Activated CD8-positive, alpha-beta memory T cell treated with anti-CD3 and anti-CD28 coated beads, Interleukin-2, amount 10 ng/mL, durations not matched to agents 7 days and 5 days (primary cell): ENCODE measurements around the gene MYO1F. TPM values are rescaled to one million over a fixed set of nuclear protein-coding genes. Genes with fewer than 3 reads are reported as not detected.
"Not testable (repeated sequence)": the region's sequence is repeated elsewhere in the genome, so short reads cannot be mapped to it uniquely, and the experiment has no call there.

ENCODE experiments used
- ATAC-seq: fragments of 150-1000 bp; cut with Tn5 transposase; one replicate; pipeline ENCODE4 v1.10.0; 2021; ENCODE audit warnings: moderate library complexity
- CTCF ChIA-PET: fragments of 350-600 bp; sonication (Branson Sonifier 250); formaldehyde crosslinking; loops from one replicate; lab custom pipeline; 2021; ENCODE audit warnings: antibody characterized with exemption; lab: Charles Lee
- DNase-seq: peaks from one replicate; pipeline ENCODE4 v3.0.0-alpha.2; 2020
- H3K27ac Mint-ChIP-seq: one replicate; pipeline ENCODE4 v1.8.0; 2021; ENCODE audit warnings: mild to moderate bottlenecking, mixed read lengths
- H3K27me3 Mint-ChIP-seq: one replicate; pipeline ENCODE4 v1.8.0; 2021; ENCODE audit warnings: mixed read lengths
- H3K36me3 Mint-ChIP-seq: one replicate; pipeline ENCODE4 v1.8.0; 2021; ENCODE audit warnings: mild to moderate bottlenecking, mixed read lengths
- H3K4me1 Mint-ChIP-seq: one replicate; pipeline ENCODE4 v1.8.0; 2021; ENCODE audit warnings: mixed read lengths
- H3K4me3 Mint-ChIP-seq: one replicate; pipeline ENCODE4 v1.8.0; 2021; ENCODE audit warnings: mild to moderate bottlenecking, moderate library complexity, mixed read lengths
- H3K9me3 Mint-ChIP-seq: one replicate; pipeline ENCODE4 v1.8.0; 2022; ENCODE audit warnings: low read depth, mixed read lengths
- total RNA-seq, 2 experiments: library from RNA; stranded (reverse); gene quantifications; one replicate each; pipeline ENCODE4 v1.2.3, GENCODE V29; 2021

MYO1F gene
- total RNA-seq, 2 experiments from 2014 or later: 250 to 441 TPM

DNA sequence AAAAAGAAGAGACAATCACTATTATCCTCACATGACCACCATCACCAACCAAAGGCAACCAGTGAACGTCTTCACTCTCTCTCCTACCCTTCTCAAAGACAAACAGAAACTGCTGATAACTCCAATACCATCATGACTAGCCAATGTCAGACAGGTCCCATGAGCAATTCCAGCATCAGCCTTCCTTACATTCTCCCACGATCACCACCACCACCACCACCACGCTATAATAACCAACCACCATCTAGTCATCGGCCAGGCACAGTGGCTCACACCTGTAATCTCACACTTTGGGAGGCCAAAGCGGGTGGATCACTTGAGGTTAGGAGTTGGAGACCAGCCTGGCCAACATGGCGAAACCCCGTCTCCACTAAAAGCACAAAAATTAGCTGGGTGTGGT lies 3.9 kb downstream of the MYO1F start:
- Mint-ChIP-seq H3K9me3 (no peaks in the 10 kb centered on the region), H3K4me3 (peak overlapping the region; percentile 83), H3K27ac (peak overlapping the region; percentile 97), H3K4me1 (peaks cover 80% of the 10 kb centered on the region), H3K36me3 (peaks cover 65% of the 10 kb centered on the region), H3K27me3 (no peaks in the 10 kb centered on the region)
- no peak for ATAC-seq
- CTCF ChIA-PET: interaction anchor here (1.4 to 9.4 kb wide), 3 partner anchors 57 to 86 kb away, joined by 3 to 136 read pairs (median 4); partner anchors contain the start of gene ZNF414
- DNase-seq: no peak

GRCh38 chr19:8571006-8571411 lies 6.2 kb downstream of the MYO1F start:
- DNase-seq (peak; percentile 89), ATAC-seq (peak; percentile 41)
- Mint-ChIP-seq H3K9me3 (no peaks in the 10 kb centered on the region), H3K27me3 (no peaks in the 10 kb centered on the region), H3K27ac (peak overlapping the region; percentile 97), H3K4me3 (peak overlapping the region; percentile 67), H3K4me1 (peaks cover 82% of the 10 kb centered on the region), H3K36me3 (peaks cover 65% of the 10 kb centered on the region)
- CTCF ChIA-PET: interaction anchor here (0.9 to 16.9 kb wide), 8 partner anchors 8 to 123 kb away, joined by 3 to 216 read pairs (median 4); partner anchors contain the start of genes MYO1F and ZNF414

DNA sequence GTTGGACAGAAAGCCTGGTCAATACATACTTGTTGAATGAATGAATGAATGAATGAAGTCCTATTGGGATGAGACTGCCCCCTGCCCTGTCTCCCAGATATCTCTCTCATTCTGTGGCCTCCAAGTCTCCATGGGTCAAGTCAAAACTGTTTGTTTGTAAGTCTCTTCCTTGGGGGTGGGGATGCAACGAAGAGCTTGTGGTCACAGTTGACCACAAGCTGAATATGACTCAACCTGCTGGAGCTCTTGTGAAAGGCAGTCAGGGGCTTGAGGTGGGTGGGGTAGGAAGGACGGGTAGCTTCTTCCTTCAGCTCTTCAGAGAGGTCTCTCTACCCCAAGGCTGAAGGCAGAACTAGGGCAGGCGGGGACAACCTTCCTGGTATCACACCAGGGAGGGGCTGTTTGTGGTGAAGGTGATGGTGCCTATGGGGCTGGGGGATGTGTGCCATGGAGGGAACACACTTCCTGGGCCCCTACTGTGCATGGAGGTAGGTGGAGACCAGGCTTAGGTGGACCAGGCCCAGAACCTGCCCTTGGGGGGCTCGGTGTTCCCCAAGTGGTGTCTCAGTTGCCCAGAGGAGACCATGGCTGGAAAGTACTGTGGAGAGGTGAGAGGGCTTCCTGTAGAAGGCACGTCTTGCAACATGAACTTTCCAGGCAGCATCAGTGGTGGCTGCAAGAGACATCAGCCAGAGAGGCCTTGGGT lies 8.0 kb downstream of the MYO1F start:
- H3K36me3 Mint-ChIP-seq: peaks cover 59% of the 10 kb centered on the region

GRCh38 chr19:8567522-8568172 lies 9.6 kb downstream of the MYO1F start:
- CTCF ChIA-PET: interaction anchor here (1.0 to 16.9 kb wide), 2 partner anchors 11 to 21 kb away, joined by 3 to 216 read pairs; partner anchors contain the start of gene MYO1F
- Mint-ChIP-seq H3K36me3 (peaks cover 56% of the 10 kb centered on the region), H3K4me3 (peak overlapping the region; percentile 32), H3K27me3 (no peaks in the 10 kb centered on the region), H3K27ac (peak overlapping the region; percentile 97), H3K9me3 (no peaks in the 10 kb centered on the region), H3K4me1 (peaks cover 73% of the 10 kb centered on the region)
- DNase-seq: no peak
- no peak for ATAC-seq

More for the DNA sequence above, 8.0 kb downstream of the MYO1F start:
- ATAC-seq: peak; percentile 81
- peak; percentile 94 for DNase-seq
- Mint-ChIP-seq H3K27me3 (no peaks in the 10 kb centered on the region), H3K4me1 (peaks cover 81% of the 10 kb centered on the region), H3K4me3 (peak overlapping the region; percentile 67), H3K9me3 (no peaks in the 10 kb centered on the region), H3K27ac (peak overlapping the region; percentile 97)
- CTCF ChIA-PET: interaction anchor here (0.9 to 16.9 kb wide), 12 partner anchors 10 to 179 kb away, joined by 3 to 216 read pairs (median 4); partner anchors contain the start of genes MARCHF2, MYO1F, RAB11B and ZNF414

DNA sequence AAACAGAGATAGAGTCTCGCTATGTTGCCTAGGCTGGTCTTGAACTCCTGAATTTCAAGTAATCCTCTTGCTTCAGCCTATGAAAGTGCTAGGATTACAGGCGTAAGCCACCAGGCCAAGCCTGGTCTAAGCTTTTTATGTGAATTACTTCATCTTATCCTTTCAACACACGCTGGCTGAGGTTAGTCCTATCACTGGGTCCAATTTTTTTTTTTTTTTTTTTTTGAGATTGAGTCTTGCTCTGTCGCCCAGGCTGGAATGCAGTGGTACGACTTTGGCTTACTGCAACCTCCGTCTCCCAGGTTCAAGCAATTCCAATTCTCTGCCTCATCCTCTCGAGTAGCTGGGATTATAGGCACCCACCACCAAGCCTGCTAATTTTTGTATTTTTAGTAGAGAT lies 10.4 kb downstream of the MYO1F start:
- H3K27ac Mint-ChIP-seq: peak overlapping the region; percentile 15
- no peak for ATAC-seq

GRCh38 chr19:8564866-8565265 lies 12.4 kb downstream of the MYO1F start:
- Mint-ChIP-seq H3K4me1 (peaks cover 57% of the 10 kb centered on the region), H3K36me3 (peaks cover 44% of the 10 kb centered on the region)
- not testable (repeated sequence) for H3K27me3 Mint-ChIP-seq, DNase-seq, H3K27ac Mint-ChIP-seq, H3K9me3 Mint-ChIP-seq, H3K4me3 Mint-ChIP-seq, ATAC-seq
- CTCF ChIA-PET: interaction anchor here (0.6 to 16.9 kb wide), 2 partner anchors 14 to 118 kb away, joined by 3 to 216 read pairs; partner anchors contain the start of gene MYO1F

More for the DNA sequence above, 10.4 kb downstream of the MYO1F start:
- H3K27me3 Mint-ChIP-seq: no peaks in the 10 kb centered on the region
- H3K4me1 Mint-ChIP-seq: peaks cover 66% of the 10 kb centered on the region
- no peaks in the 10 kb centered on the region for H3K9me3 Mint-ChIP-seq
- CTCF ChIA-PET: interaction anchor here (1.0 to 16.9 kb wide), 2 partner anchors 12 to 22 kb away, joined by 3 to 216 read pairs; partner anchors contain the start of gene MYO1F
- no peak overlapping the region for H3K4me3 Mint-ChIP-seq
- no peak for DNase-seq
- H3K36me3 Mint-ChIP-seq: peaks cover 53% of the 10 kb centered on the region

- H3K9me3 Mint-ChIP-seq: no peaks in the 10 kb centered on the region
- H3K4me3 Mint-ChIP-seq: no peak overlapping the region
- CTCF ChIA-PET: interaction anchor here (16.9 kb wide), 1 partner anchor 18 kb away, joined by 216 read pairs; the partner anchor contains the start of gene MYO1F
- H3K27ac Mint-ChIP-seq: peak overlapping the region; percentile 64
- ATAC-seq (no peak), DNase-seq (no peak)
- H3K27me3 Mint-ChIP-seq: no peaks in the 10 kb centered on the region
- peaks cover 49% of the 10 kb centered on the region for H3K4me1 Mint-ChIP-seq
- peaks cover 36% of the 10 kb centered on the region for H3K36me3 Mint-ChIP-seq
Measured at GRCh38 chr19:8561075-8561764, 16.0 kb downstream of the MYO1F start.

DNA sequence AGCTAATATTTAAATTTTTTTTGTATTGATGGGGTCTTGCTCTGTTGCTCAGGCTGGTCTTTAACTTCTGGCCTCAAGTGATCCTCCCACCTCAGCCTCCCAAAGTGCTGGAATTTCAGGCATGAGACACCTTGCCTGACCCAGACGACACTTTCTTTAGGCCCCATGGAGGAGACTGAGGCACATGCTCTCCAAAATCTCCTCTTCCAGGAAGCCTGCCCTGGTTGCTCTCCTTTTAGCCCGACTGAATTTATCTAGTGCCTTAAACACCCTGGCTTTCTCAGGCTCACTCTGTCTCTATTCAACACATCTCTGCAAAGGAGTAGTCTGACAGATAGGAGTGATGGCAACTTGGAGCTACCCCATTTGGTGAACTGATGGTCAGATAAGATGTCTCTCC lies 18.9 kb downstream of the MYO1F start:
- CTCF ChIA-PET: interaction anchor here (0.8 to 16.9 kb wide), 5 partner anchors 11 to 27 kb away, joined by 3 to 216 read pairs (median 4); partner anchors contain the start of gene MYO1F
- H3K4me3 Mint-ChIP-seq: no peak overlapping the region

DNA sequence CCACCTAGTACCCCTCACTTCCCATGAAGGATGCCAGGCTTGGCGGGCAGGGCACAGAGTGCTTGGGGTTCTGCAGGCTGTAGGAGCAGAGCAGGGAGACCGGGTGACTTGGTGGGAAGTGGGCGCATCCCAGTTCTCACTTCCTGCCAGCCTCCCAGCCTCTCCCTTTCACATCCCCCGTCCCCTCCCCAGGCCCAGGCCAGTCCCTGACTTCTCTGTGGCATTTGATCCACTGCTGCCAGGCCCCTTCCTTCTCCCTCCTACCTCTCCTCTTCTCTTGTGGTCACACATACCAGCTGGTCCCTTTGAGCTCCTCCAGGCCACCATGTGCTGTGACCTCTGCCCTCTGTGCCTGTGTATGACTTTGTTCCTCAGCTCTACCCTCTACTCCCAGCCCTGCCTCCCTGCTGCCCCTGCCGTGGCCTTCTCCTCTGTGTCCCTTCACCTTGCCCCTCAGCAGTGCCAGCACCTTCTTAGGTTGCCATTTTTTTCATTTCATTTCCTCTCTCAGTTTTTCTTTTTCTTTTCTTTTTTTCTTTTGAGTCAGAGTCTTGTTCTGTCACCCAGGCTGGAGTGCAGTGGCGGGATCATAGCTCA lies 19.5 kb downstream of the MYO1F start:
- H3K36me3 Mint-ChIP-seq: peaks cover 38% of the 10 kb centered on the region
- no peaks in the 10 kb centered on the region for H3K27me3 Mint-ChIP-seq
- peaks cover 32% of the 10 kb centered on the region for H3K4me1 Mint-ChIP-seq
- no peak for DNase-seq
- CTCF ChIA-PET: interaction anchor here (0.8 to 16.9 kb wide), 5 partner anchors 11 to 21 kb away, joined by 3 to 216 read pairs (median 4); partner anchors contain the start of gene MYO1F
- H3K27ac Mint-ChIP-seq: peak overlapping the region; percentile 84
- H3K9me3 Mint-ChIP-seq: no peaks in the 10 kb centered on the region
- no peak overlapping the region for H3K4me3 Mint-ChIP-seq
- ATAC-seq: no peak

More for the DNA sequence above, 18.9 kb downstream of the MYO1F start:
- H3K27ac Mint-ChIP-seq: peak overlapping the region; percentile 84
- H3K27me3 Mint-ChIP-seq: no peaks in the 10 kb centered on the region
- DNase-seq: no peak
- no peaks in the 10 kb centered on the region for H3K9me3 Mint-ChIP-seq
- H3K4me1 Mint-ChIP-seq: peaks cover 34% of the 10 kb centered on the region
- peaks cover 36% of the 10 kb centered on the region for H3K36me3 Mint-ChIP-seq
- ATAC-seq: no peak

DNA sequence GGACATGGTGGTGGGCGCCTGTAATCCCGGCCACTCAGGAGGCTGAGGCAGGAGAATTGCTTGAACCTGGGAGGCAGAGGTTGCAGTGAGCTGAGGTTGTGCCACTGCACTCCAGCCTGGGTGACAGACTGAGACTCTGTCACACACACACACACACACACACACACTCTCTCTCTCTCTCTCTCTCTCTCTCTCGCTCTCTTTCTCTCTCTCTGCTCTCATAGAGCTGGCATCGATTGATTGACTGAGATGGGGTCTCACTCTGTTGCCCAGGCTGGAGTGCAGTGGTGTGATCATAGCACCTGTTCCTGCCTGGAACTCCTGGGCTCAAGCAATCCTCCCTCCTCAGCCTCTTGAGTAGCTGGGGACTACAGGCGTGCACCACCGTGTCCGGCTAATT lies 23.5 kb downstream of the MYO1F start:
- H3K4me3 Mint-ChIP-seq, ATAC-seq, H3K27ac Mint-ChIP-seq, H3K9me3 Mint-ChIP-seq, CTCF ChIA-PET, DNase-seq, H3K27me3 Mint-ChIP-seq: not testable (repeated sequence)
- Mint-ChIP-seq H3K36me3 (peaks cover 49% of the 10 kb centered on the region), H3K4me1 (peaks cover 16% of the 10 kb centered on the region)

- DNase-seq: no peak
- H3K36me3 Mint-ChIP-seq: peaks cover 47% of the 10 kb centered on the region
- H3K4me1 Mint-ChIP-seq: peaks cover 7% of the 10 kb centered on the region
- H3K27ac Mint-ChIP-seq: no peak overlapping the region
- CTCF ChIA-PET: interaction anchor here (1.4 kb wide), 1 partner anchor 23 kb away, joined by 3 read pairs; no protein-coding TSS in a partner anchor
- no peaks in the 10 kb centered on the region for H3K27me3 Mint-ChIP-seq
- ATAC-seq: no peak
- H3K9me3 Mint-ChIP-seq: no peaks in the 10 kb centered on the region
- H3K4me3 Mint-ChIP-seq: no peak overlapping the region
Measured at GRCh38 chr19:8552810-8553209, 24.4 kb downstream of the MYO1F start.

- H3K27me3 Mint-ChIP-seq: no peaks in the 10 kb centered on the region
- H3K9me3 Mint-ChIP-seq: no peaks in the 10 kb centered on the region
- CTCF ChIA-PET: interaction anchor here (0.5 to 1.2 kb wide), 2 partner anchors 28 to 76 kb away, joined by 3 to 5 read pairs; no protein-coding TSS in a partner anchor
- H3K4me1 Mint-ChIP-seq: peaks cover 2% of the 10 kb centered on the region
- DNase-seq (no peak), ATAC-seq (no peak)
- no peak overlapping the region for H3K4me3 Mint-ChIP-seq
- peaks cover 60% of the 10 kb centered on the region for H3K36me3 Mint-ChIP-seq
- no peak overlapping the region for H3K27ac Mint-ChIP-seq
Measured at GRCh38 chr19:8550070-8550469, 27.2 kb downstream of the MYO1F start.
